Right lobe of liver (tissue), 6 donors: ENCODE data around the gene SUCLA2. TPM values are rescaled to one million over a fixed set of nuclear protein-coding genes. Genes with fewer than 3 reads are reported as not detected.

ENCODE experiments used
- ATAC-seq, 4 donors: fragments of 200-7000 bp; cut with Tn5 transposase; one replicate each; pipeline ENCODE4 v1.9.1; 2020; ENCODE audit warnings: mild to moderate bottlenecking in 4 of 4, moderate library complexity in 4 of 4
- DNase-seq, 3 donors: peaks; one replicate each; pipeline ENCODE4 v3.0.0-alpha.2; 2020
- H3K27ac ChIP-seq, 3 donors: fragments of 200-600 bp; one replicate each; pipeline ENCODE4 v1.8.0; 2022
- H3K27me3 ChIP-seq, 2 donors: fragments of 200-600 bp; one replicate each; pipeline ENCODE4 v1.8.0; 2022
- H3K36me3 ChIP-seq, 4 donors: fragments of 200-600 bp; sonication (generic) in 1 of 4; one replicate each; pipeline versions ENCODE4 v1.5.1 to v1.8.0; 2017 to 2022; ENCODE audit warnings: control low read depth in 1 of 4
- H3K4me1 ChIP-seq, 4 donors: fragments of 200-600 bp; sonication (generic) in 1 of 4; one replicate each; pipeline versions ENCODE4 v1.5.1 to v1.8.0; 2017 to 2022; ENCODE audit warnings: control low read depth in 1 of 4
- H3K4me3 ChIP-seq, 3 donors: fragments of 200-600 bp; one replicate each; pipeline ENCODE4 v1.8.0; 2022
- H3K9me3 ChIP-seq, 4 donors: fragments of 200-600 bp; sonication (generic) in 1 of 4; one replicate each; pipeline versions ENCODE4 v1.5.1 to v1.8.0; 2017 to 2022; ENCODE audit warnings: control low read depth in 1 of 4
- CTCF ChIP-seq, 4 donors: fragments of 200-600 bp in 3 of 4; fragments of 450-650 bp in 1 of 4; IDR thresholded peaks; one replicate each; pipeline versions ENCODE4 v1.5.1 to v1.8.0; 2016 to 2022; ENCODE audit warnings: antibody characterized with exemption in 4 of 4, mild to moderate bottlenecking in 2 of 4
- POLR2A ChIP-seq: fragments of 450-650 bp; IDR thresholded peaks from one replicate; pipeline ENCODE4 v1.6.1; 2017; ENCODE audit warnings: antibody characterized with exemption, mild to moderate bottlenecking
- WGBS: methylation state at CpG from one replicate; pipeline ENCODE4 v1.1.6; 2018; ENCODE audit warnings: low coverage, low lambda C conversion rate; ENCODE audit not compliant: insufficient coverage; ENCODE audit errors: missing lambda C conversion rate; 5-methylcytosine and 5-hydroxymethylcytosine counted together
- intact Hi-C, 2 donors: fragments of 100-400 bp; cut with DNase I; formaldehyde crosslinking; loops; one replicate each; pipeline versions ENCODE4 v1.11.2 to v1.14.1; 2022
- total RNA-seq, 6 experiments: library from RNA; depleted of rRNA in 2 of 6; stranded (reverse); fragments of >200 nt in 2 of 6; fragmentation: NEBNext Ultra II Directional in 3 of 6; extraction: Animal tissue kit (Norgen Biotek cat#: 25700) in 3 of 6; gene quantifications; one replicate each; pipeline versions ENCODE4 v1.1.0 to v1.2.4, GENCODE V29; 2016 to 2023
- donor health status: DM: no; HTN: yes; CAD: no.
- donor health status: DM: no; HTN: no; CAD: no.
- donor health status: DM: no; HTN: no; CAD: no.
- donor health status: DM: no; HTN: yes; CAD: no.
- donor health status: DM: no; HTN: yes; CAD: no.

The SUCLA2 gene
- total RNA-seq, 6 experiments from 2014 or later: 16.0 to 35.8 (median 19.8) TPM

GRCh38 chr13:48029859-48030258, 28.8 kb upstream of the SUCLA2 start:
- no peaks in the 10 kb centered on the region for H3K36me3 ChIP-seq
- H3K4me1 ChIP-seq: no peaks in the 10 kb centered on the region
- H3K9me3 ChIP-seq: no peaks in the 10 kb centered on the region
- DNase-seq (no peak), ATAC-seq (no peak)
- H3K27me3 ChIP-seq: no peaks in the 10 kb centered on the region
- no peak overlapping the region for H3K27ac ChIP-seq
- 90% methylated on average over 2 of the region's 2 CpGs for WGBS
- TF ChIP-seq CTCF (IDR thresholded peaks at IDR 0.05) (no peak), POLR2A (no peak)
- intact Hi-C loops: no loop called here
- H3K4me3 ChIP-seq: no peak overlapping the region

- no peaks in the 10 kb centered on the region for H3K4me1 ChIP-seq
- no peak overlapping the region for H3K27ac ChIP-seq
- no peak overlapping the region for H3K4me3 ChIP-seq
- DNase-seq (no peak), ATAC-seq (no peak)
- H3K9me3 ChIP-seq: no peaks in the 10 kb centered on the region
- H3K36me3 ChIP-seq: no peaks in the 10 kb centered on the region
- no peaks in the 10 kb centered on the region for H3K27me3 ChIP-seq
- TF ChIP-seq POLR2A: no peak
- TF ChIP-seq CTCF (IDR thresholded peaks at IDR 0.05): no peak
- intact Hi-C loops: no loop called here
Measured at GRCh38 chr13:48028066-48028465, 27.0 kb upstream of the SUCLA2 start.

- Histone ChIP-seq H3K9me3 (no peaks in the 10 kb centered on the region), H3K27ac (no peak overlapping the region), H3K4me3 (no peak overlapping the region), H3K27me3 (no peaks in the 10 kb centered on the region), H3K4me1 (no peaks in the 10 kb centered on the region), H3K36me3 (no peaks in the 10 kb centered on the region)
- DNase-seq (no peak), ATAC-seq (no peak)
- intact Hi-C loops: no loop called here
- 89% methylated on average over 1 of the region's 1 CpG for WGBS
- TF ChIP-seq POLR2A (no peak), CTCF (IDR thresholded peaks at IDR 0.05) (no peak)
Measured at GRCh38 chr13:48019796-48020195, 18.7 kb upstream of the SUCLA2 start.

- Histone ChIP-seq H3K4me1 (no peaks in the 10 kb centered on the region), H3K36me3 (no peaks in the 10 kb centered on the region), H3K9me3 (no peaks in the 10 kb centered on the region), H3K4me3 (no peak overlapping the region), H3K27me3 (no peaks in the 10 kb centered on the region), H3K27ac (no peak overlapping the region)
- 96% methylated on average over 2 of the region's 2 CpGs for WGBS
- ATAC-seq: no peak
- TF ChIP-seq CTCF (IDR thresholded peaks at IDR 0.05) (no peak), POLR2A (no peak)
- DNase-seq: no peak
- intact Hi-C loops: no loop called here
Measured at GRCh38 chr13:48018637-48019036, 17.6 kb upstream of the SUCLA2 start.

- no peaks in the 10 kb centered on the region for H3K9me3 ChIP-seq
- intact Hi-C loops: no loop called here
- no peaks in the 10 kb centered on the region for H3K4me1 ChIP-seq
- H3K4me3 ChIP-seq: no peak overlapping the region
- no peaks in the 10 kb centered on the region for H3K27me3 ChIP-seq
- no peaks in the 10 kb centered on the region for H3K36me3 ChIP-seq
- no peak for DNase-seq
- WGBS: 66% methylated on average over 2 of the region's 2 CpGs
- TF ChIP-seq CTCF (IDR thresholded peaks at IDR 0.05) (no peak), POLR2A (no peak)
- no peak overlapping the region for H3K27ac ChIP-seq
- no peak for ATAC-seq
Measured at GRCh38 chr13:48014359-48014758, 13.3 kb upstream of the SUCLA2 start.
